ENCODE results near the gene CDH23. TPM values are rescaled to one million over a fixed set of nuclear protein-coding genes. Genes with fewer than 3 reads are reported as not detected.
A peak's percentile ranks its signal among the peaks of the same experiment; 100 is the strongest.

CDH23 gene
- total and polyA plus RNA-seq, 10 donors = 2.0 to 19.9 (median 11.0) TPM

DNA sequence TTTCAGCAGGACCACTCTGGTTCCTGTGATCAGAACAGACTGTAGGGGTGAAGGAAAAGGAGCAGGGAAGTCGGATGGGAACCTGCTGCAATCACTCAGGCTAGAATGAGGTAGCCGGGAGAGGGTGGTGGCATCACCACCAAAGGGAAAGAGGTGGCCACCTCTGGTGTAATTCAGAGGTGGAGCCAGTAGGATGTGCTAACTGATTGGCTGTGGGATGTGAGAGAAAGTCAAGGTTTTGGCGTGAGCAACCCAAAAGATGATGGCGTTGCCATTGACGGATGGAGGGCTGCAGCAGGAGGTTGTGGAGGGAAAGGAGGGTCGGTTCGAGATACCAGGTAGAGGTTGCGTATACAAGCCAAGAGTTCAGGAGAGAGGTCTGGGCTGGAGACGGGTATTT lies 384.0 kb downstream of the CDH23 start:
- TF ChIP-seq, protein P1, sequence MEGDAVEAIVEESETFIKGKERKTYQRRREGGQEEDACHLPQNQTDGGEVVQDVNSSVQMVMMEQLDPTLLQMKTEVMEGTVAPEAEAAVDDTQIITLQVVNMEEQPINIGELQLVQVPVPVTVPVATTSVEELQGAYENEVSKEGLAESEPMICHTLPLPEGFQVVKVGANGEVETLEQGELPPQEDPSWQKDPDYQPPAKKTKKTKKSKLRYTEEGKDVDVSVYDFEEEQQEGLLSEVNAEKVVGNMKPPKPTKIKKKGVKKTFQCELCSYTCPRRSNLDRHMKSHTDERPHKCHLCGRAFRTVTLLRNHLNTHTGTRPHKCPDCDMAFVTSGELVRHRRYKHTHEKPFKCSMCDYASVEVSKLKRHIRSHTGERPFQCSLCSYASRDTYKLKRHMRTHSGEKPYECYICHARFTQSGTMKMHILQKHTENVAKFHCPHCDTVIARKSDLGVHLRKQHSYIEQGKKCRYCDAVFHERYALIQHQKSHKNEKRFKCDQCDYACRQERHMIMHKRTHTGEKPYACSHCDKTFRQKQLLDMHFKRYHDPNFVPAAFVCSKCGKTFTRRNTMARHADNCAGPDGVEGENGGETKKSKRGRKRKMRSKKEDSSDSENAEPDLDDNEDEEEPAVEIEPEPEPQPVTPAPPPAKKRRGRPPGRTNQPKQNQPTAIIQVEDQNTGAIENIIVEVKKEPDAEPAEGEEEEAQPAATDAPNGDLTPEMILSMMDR (IDR thresholded peaks at IDR 0.05 in 8 of 11, conservative IDR thresholded peaks at IDR 0.05 in 3 of 11) = no peak
- no peak for TF ChIP-seq POLR2AphosphoS5 (IDR thresholded peaks at IDR 0.05)
- no peak for TF ChIP-seq POLR2A (IDR thresholded peaks at IDR 0.05)
- intact Hi-C loops (cut with DNase I; ENCODE audit: low total_unique reads) = no loop called here
- Histone ChIP-seq H3K36me3 (no peaks in the 10 kb centered on the region), H3K27ac (no peak overlapping the region), H3K4me3 (no peak overlapping the region), H3K27me3 (replicated peaks in 1 of 7) (no peaks in the 10 kb centered on the region), H3K9me3 (no peaks in the 10 kb centered on the region), H3K4me1 (peaks cover 19 to 85% (median 51%) of the 10 kb centered on the region in 6 donors)
- 80 to 91% (median 89%) methylated on average over 9 of the region's 9 CpGs for WGBS, 5 donors
- peak; percentile 19 for DNase-seq

DNA sequence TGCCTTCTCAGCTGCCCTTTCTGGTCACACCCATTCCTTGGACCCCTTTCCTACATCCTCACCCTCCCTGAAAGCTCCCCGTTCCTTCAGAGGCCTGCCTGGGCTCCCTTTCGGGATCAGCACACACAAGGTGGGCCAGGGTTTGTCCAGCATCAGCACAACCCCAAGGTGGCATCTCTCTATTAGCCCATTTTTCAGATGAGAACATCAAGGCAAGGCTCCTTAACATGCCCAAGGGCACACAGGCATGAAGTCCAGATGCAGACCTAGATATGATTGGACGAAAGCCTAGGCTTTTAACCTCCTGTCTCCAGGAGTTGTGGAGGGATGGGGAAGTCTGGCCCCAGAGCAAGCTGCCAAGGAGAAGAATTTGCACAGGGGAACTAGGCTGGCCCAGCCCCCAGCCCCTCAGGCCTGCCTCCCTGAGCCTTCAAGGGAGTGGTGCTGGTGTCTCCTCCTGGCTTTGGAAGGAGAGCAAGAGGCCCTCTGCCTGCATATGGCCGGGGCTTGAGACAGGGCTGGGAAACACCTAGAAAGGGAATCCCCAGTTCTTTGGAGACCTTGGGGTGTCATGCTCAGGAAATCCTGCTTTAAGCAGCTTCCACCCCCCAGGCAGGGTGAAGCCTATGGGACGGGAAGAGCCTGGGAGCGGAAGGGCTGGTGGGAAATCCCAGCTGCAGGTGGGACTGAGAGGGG lies 385.6 kb downstream of the CDH23 start:
- WGBS, 5 donors = 61 to 79% (median 70%) methylated on average over 5 to 6 of the region's 6 CpGs
- intact Hi-C loops (cut with DNase I; ENCODE audit: low total_unique reads) = no loop called here
- peak in 2 of 3 donors; percentile 56 for TF ChIP-seq POLR2AphosphoS5 (IDR thresholded peaks at IDR 0.05)
- no peak for TF ChIP-seq POLR2A (IDR thresholded peaks at IDR 0.05)
- TF ChIP-seq, protein P1 (IDR thresholded peaks at IDR 0.05 in 8 of 11, conservative IDR thresholded peaks at IDR 0.05 in 3 of 11) = no peak
- H3K27me3 ChIP-seq (replicated peaks in 1 of 7) = no peaks in the 10 kb centered on the region
- peak overlapping the region in 3 of 8 donors; percentile 3 to 62 (median 27) for H3K27ac ChIP-seq
- H3K4me1 ChIP-seq = peaks cover 7 to 69% (median 35%) of the 10 kb centered on the region in 6 donors
- no peaks in the 10 kb centered on the region for H3K36me3 ChIP-seq
- no peak overlapping the region for H3K4me3 ChIP-seq
- H3K9me3 ChIP-seq = no peaks in the 10 kb centered on the region
- DNase-seq = peak; percentile 72

DNA sequence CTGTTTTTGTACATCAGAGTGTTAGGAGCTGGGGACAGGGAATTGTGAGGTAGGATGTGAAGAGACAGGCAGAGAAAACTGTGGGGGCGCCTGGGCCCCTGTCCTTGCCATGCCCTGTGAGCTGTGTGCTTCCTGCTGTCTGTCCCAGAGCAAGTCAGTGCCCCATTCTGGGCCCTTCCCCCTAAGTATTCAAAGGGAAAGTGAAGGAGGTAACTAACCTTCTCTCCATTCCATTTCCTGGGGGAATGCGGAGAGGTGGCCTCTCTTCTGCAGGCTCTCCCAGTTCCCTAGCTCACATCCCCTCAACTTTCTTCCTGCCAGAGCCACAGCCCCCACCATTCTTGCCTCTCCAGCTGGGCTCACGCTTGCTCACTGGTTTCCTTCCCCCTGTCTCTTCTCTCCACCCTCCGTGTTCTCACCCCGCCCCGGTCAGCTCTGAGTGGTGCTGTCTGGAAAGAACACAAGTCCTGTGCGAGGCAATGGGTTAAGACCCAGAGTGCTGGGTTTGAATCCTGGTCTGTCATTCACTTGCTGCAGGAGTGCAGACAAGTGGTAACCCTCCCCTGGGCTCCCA lies 386.3 kb downstream of the CDH23 start:
- no peak for TF ChIP-seq POLR2AphosphoS5 (IDR thresholded peaks at IDR 0.05)
- TF ChIP-seq, protein P1 (IDR thresholded peaks at IDR 0.05 in 8 of 11, conservative IDR thresholded peaks at IDR 0.05 in 3 of 11) = no peak
- no peak for TF ChIP-seq POLR2A (IDR thresholded peaks at IDR 0.05)
- intact Hi-C loops (cut with DNase I; ENCODE audit: low total_unique reads) = no loop called here
- no peaks in the 10 kb centered on the region for H3K9me3 ChIP-seq
- WGBS, 5 donors = 20 to 33% (median 23%) methylated on average over 7 of the region's 7 CpGs
- H3K36me3 ChIP-seq = no peaks in the 10 kb centered on the region
- DNase-seq = peak; percentile 82
- H3K4me3 ChIP-seq = no peak overlapping the region
- H3K27me3 ChIP-seq (replicated peaks in 1 of 7) = no peaks in the 10 kb centered on the region
- H3K27ac ChIP-seq = peak overlapping the region in 3 of 8 donors; percentile 3 to 62 (median 27)
- H3K4me1 ChIP-seq = peaks cover 7 to 62% (median 33%) of the 10 kb centered on the region in 6 donors

DNA sequence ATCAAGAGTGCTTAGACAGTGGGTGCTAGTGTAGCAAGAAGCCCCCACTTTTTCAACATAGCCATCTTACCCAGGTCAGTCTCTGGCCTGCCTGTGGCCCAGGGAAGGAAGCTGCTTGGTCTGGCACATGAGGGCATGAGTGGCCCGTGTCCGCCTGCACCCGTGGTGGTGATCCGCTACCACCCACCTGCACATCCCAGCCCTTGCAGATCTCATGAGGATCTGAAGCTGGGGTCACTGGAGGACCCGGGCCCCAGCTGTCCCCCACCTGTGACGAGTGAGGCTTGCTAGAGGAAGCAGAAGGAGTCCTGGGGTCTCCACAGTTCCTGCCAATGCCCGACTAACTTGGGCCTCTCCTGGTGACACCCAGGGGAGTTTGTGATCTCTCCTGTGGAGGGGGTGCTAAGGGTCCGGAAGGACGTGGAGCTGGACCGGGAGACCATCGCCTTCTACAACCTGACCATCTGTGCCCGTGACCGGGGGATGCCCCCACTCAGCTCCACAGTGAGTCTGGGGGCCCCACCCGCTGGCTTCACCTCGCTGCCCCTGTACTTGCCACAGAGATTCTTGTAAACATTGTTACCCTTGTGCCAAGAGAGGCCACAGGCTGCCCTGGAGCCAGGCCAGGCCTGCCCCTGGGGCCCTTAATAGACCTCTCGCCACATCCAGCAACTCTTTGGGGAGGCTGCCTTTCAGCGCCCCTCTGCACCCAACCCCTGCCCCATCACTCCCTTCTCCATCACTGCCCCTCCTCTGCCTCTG lies 387.4 kb downstream of the CDH23 start:
- TF ChIP-seq, protein P1 (IDR thresholded peaks at IDR 0.05 in 8 of 11, conservative IDR thresholded peaks at IDR 0.05 in 3 of 11) = no peak
- TF ChIP-seq POLR2A (IDR thresholded peaks at IDR 0.05) (no peak), POLR2AphosphoS5 (IDR thresholded peaks at IDR 0.05) (no peak)
- Histone ChIP-seq H3K4me3 (no peak overlapping the region), H3K9me3 (no peaks in the 10 kb centered on the region), H3K4me1 (peaks cover 7 to 51% (median 28%) of the 10 kb centered on the region in 6 donors), H3K27me3 (replicated peaks in 1 of 7) (no peaks in the 10 kb centered on the region), H3K27ac (no peak overlapping the region), H3K36me3 (no peaks in the 10 kb centered on the region)
- peak; percentile 59 for DNase-seq
- intact Hi-C loops (cut with DNase I; ENCODE audit: low total_unique reads) = no loop called here
- WGBS, 5 donors = 78 to 92% (median 79%) methylated on average over 7 to 17 of the region's 17 CpGs
